HepG2 (cell line): ENCODE data around the gene PEAK3. TPM values are rescaled to one million over a fixed set of nuclear protein-coding genes. Genes with fewer than 3 reads are reported as not detected.

ENCODE experiments used
- ELF3 ChIP-seq: IDR thresholded peaks from 2 replicates; pipeline ENCODE4 v1.6.1; 2016; ENCODE audit warnings: missing genetic modification reagents, missing compliant biosample characterization
- GATAD1 ChIP-seq: IDR thresholded peaks from 2 replicates; pipeline ENCODE4 v1.6.1; 2016; ENCODE audit warnings: missing genetic modification reagents, missing compliant biosample characterization
- HNRNPUL1 ChIP-seq: fragments of 200-400 bp; formaldehyde crosslinking; IDR thresholded peaks from 2 replicates; pipeline ENCODE4 v1.6.1; 2017; ENCODE audit warnings: low read depth, mild to moderate bottlenecking, low read length, moderate library complexity
- KDM5B ChIP-seq: sonication (generic); formaldehyde crosslinking; IDR thresholded peaks from 2 replicates; pipeline ENCODE4 v1.4.0; 2020; ENCODE audit warnings: missing genetic modification reagents, mild to moderate bottlenecking, borderline replicate concordance
- NR2F6 ChIP-seq, 2 experiments: IDR thresholded peaks; 2 replicates each; pipeline ENCODE4 v1.6.1; 2016; ENCODE audit warnings: antibody characterized with exemption in 1 of 2, mild to moderate bottlenecking in 1 of 2
- PAF1 ChIP-seq: IDR thresholded peaks from 2 replicates; pipeline ENCODE4 v1.6.1; 2016; ENCODE audit warnings: missing genetic modification reagents, missing compliant biosample characterization
- RXRB ChIP-seq: IDR thresholded peaks from 2 replicates; pipeline ENCODE4 v1.6.1; 2016; ENCODE audit warnings: borderline replicate concordance, missing genetic modification reagents, missing compliant biosample characterization
- SIX4 ChIP-seq: sonication (generic); formaldehyde crosslinking; IDR thresholded peaks from 2 replicates; pipeline ENCODE4 v1.4.0; 2020; ENCODE audit warnings: missing genetic modification reagents
- SOX6 ChIP-seq, 2 experiments: fragments of 450-650 bp in 1 of 2; sonication (generic) in 1 of 2; formaldehyde crosslinking in 1 of 2; IDR thresholded peaks; 2 replicates each; pipeline versions ENCODE4 v1.4.0 to v1.6.1; 2017 to 2020; ENCODE audit warnings: antibody characterized with exemption in 1 of 2, mild to moderate bottlenecking in 1 of 2, missing genetic modification reagents in 1 of 2
- ZKSCAN1 ChIP-seq: fragments of 150-350 bp; IDR thresholded peaks from 2 replicates; pipeline ENCODE4 v1.6.1; 2014; ENCODE audit warnings: low read length
- ZNF556 ChIP-seq: sonication (generic); formaldehyde crosslinking; IDR thresholded peaks from 2 replicates; pipeline ENCODE4 v1.4.0; 2020; ENCODE audit warnings: mild to moderate bottlenecking, missing genetic modification reagents, borderline replicate concordance
- ZNF598 ChIP-seq: sonication (generic); formaldehyde crosslinking; IDR thresholded peaks from 2 replicates; pipeline ENCODE4 v1.5.1; 2020; ENCODE audit warnings: mild to moderate bottlenecking, missing genetic modification reagents, borderline replicate concordance
- ZSCAN9 ChIP-seq: IDR thresholded peaks from 2 replicates; pipeline ENCODE4 v1.6.1; 2016; ENCODE audit warnings: borderline replicate concordance
- polyA plus RNA-seq, 8 experiments: library from polyadenylated mRNA; depleted of rRNA in 3 of 8; stranded (reverse) in 7 of 8; unstranded in 1 of 8; fragments of >200 nt; fragmentation: Illumina TruSeq in 4 of 8; extraction: Trizol in 4 of 8; gene quantifications; 2 replicates each; pipeline versions ENCODE4 v1.2.1 to v1.2.3, GENCODE V29; 2011 to 2016; ENCODE audit warnings: low read depth in 4 of 8, missing spikeins in 1 of 8, mixed read lengths in 1 of 8; ENCODE audit not compliant: insufficient read depth in 1 of 8
- total RNA-seq, 5 experiments: library from RNA; depleted of rRNA; stranded (reverse); fragments of >200 nt; fragmentation: Illumina TruSeq; extraction: Trizol; gene quantifications; 2 replicates each; pipeline ENCODE4 v1.2.3, GENCODE V29; 2016; ENCODE audit warnings: low read depth in 1 of 5
- TF ChIP-seq, protein P1 (sequence below): sonication (generic); formaldehyde crosslinking; IDR thresholded peaks from 2 replicates; pipeline ENCODE4 v1.5.1; 2020; ENCODE audit warnings: mild to moderate bottlenecking, missing genetic modification reagents, moderate library complexity
- TF ChIP-seq, protein P2 (sequence below): sonication (generic); formaldehyde crosslinking; IDR thresholded peaks from 2 replicates; pipeline ENCODE4 v1.5.0; 2020; ENCODE audit warnings: mild to moderate bottlenecking, missing genetic modification reagents, moderate library complexity
- TF ChIP-seq, protein P3 (sequence below): sonication (generic); formaldehyde crosslinking; IDR thresholded peaks from 2 replicates; pipeline ENCODE4 v1.4.0; 2020; ENCODE audit warnings: mild to moderate bottlenecking, missing genetic modification reagents
- TF ChIP-seq, protein P4 (sequence below): IDR thresholded peaks from 2 replicates; pipeline ENCODE4 v1.6.1; 2016
- TF ChIP-seq, protein P5 (sequence below): sonication (generic); IDR thresholded peaks from 2 replicates; pipeline ENCODE4 v1.6.1; 2016; ENCODE audit warnings: low read depth, borderline replicate concordance

Gene PEAK3
- total and polyA plus RNA-seq, 2 of the 13 experiments (the other 11 are each of a cell fraction or from before 2014, with no cell fraction given): not detected

DNA sequence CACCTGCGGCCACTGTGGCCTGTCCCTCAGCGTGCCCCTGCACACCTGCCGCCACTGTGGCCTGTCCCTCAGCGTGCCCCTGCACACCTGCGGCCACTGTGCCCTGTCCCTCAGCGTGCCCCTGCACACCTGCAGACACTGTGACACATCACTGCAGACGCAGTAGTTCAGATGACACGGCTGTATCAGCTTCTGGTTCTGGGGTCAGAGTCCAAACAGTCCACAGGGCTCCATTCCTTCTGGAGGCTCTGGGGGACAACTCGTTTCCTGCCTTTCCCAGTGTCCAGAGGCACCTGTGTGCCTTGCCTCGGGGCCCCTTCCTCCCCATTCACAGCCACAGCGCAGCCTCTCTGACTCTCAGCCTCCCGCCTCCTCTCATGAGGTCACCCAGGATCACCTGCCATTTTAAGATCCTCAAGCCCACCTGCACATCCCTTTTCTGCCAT is 39.9 kb downstream of the PEAK3 start (continued):
- TF ChIP-seq, protein P1, sequence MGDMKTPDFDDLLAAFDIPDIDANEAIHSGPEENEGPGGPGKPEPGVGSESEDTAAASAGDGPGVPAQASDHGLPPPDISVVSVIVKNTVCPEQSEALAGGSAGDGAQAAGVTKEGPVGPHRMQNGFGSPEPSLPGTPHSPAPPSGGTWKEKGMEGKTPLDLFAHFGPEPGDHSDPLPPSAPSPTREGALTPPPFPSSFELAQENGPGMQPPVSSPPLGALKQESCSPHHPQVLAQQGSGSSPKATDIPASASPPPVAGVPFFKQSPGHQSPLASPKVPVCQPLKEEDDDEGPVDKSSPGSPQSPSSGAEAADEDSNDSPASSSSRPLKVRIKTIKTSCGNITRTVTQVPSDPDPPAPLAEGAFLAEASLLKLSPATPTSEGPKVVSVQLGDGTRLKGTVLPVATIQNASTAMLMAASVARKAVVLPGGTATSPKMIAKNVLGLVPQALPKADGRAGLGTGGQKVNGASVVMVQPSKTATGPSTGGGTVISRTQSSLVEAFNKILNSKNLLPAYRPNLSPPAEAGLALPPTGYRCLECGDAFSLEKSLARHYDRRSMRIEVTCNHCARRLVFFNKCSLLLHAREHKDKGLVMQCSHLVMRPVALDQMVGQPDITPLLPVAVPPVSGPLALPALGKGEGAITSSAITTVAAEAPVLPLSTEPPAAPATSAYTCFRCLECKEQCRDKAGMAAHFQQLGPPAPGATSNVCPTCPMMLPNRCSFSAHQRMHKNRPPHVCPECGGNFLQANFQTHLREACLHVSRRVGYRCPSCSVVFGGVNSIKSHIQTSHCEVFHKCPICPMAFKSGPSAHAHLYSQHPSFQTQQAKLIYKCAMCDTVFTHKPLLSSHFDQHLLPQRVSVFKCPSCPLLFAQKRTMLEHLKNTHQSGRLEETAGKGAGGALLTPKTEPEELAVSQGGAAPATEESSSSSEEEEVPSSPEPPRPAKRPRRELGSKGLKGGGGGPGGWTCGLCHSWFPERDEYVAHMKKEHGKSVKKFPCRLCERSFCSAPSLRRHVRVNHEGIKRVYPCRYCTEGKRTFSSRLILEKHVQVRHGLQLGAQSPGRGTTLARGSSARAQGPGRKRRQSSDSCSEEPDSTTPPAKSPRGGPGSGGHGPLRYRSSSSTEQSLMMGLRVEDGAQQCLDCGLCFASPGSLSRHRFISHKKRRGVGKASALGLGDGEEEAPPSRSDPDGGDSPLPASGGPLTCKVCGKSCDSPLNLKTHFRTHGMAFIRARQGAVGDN (CRISPR knock-in tag): peak; percentile 81
- TF ChIP-seq ZNF556 (CRISPR knock-in tag) (no peak), ZNF598 (CRISPR knock-in tag) (peak; percentile 61; the same call in 1 of the 2 replicates), ZSCAN9 (CRISPR knock-in tag) (0 out of 2 replicates have a peak, but pooled peaks have one; percentile 32), GATAD1 (CRISPR knock-in tag) (0 out of 2 replicates have a peak, but pooled peaks have one; percentile 30), KDM5B (CRISPR knock-in tag) (peak; percentile 48; the same call in 1 of the 2 replicates), ELF3 (peak; percentile 62; the same call in 1 of the 2 replicates), HNRNPUL1 (no peak), SIX4 (CRISPR knock-in tag) (0 out of 2 replicates have a peak, but pooled peaks have one; percentile 40), NR2F6 (IDR thresholded peaks at IDR 0.05) (no peak), NR2F6 (CRISPR knock-in tag; IDR thresholded peaks at IDR 0.05) (peak; percentile 63; the same call in 1 of the 2 replicates), ZKSCAN1 (no peak), PAF1 (no peak), RXRB (CRISPR knock-in tag) (peak; percentile 60), SOX6 (IDR thresholded peaks at IDR 0.05) (no peak), SOX6 (CRISPR knock-in tag; IDR thresholded peaks at IDR 0.05) (peak; percentile 53; the same call in 1 of the 2 replicates)
- TF ChIP-seq, protein P2, sequence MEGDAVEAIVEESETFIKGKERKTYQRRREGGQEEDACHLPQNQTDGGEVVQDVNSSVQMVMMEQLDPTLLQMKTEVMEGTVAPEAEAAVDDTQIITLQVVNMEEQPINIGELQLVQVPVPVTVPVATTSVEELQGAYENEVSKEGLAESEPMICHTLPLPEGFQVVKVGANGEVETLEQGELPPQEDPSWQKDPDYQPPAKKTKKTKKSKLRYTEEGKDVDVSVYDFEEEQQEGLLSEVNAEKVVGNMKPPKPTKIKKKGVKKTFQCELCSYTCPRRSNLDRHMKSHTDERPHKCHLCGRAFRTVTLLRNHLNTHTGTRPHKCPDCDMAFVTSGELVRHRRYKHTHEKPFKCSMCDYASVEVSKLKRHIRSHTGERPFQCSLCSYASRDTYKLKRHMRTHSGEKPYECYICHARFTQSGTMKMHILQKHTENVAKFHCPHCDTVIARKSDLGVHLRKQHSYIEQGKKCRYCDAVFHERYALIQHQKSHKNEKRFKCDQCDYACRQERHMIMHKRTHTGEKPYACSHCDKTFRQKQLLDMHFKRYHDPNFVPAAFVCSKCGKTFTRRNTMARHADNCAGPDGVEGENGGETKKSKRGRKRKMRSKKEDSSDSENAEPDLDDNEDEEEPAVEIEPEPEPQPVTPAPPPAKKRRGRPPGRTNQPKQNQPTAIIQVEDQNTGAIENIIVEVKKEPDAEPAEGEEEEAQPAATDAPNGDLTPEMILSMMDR (CRISPR knock-in tag): peak; percentile 31
- TF ChIP-seq, protein P3, sequence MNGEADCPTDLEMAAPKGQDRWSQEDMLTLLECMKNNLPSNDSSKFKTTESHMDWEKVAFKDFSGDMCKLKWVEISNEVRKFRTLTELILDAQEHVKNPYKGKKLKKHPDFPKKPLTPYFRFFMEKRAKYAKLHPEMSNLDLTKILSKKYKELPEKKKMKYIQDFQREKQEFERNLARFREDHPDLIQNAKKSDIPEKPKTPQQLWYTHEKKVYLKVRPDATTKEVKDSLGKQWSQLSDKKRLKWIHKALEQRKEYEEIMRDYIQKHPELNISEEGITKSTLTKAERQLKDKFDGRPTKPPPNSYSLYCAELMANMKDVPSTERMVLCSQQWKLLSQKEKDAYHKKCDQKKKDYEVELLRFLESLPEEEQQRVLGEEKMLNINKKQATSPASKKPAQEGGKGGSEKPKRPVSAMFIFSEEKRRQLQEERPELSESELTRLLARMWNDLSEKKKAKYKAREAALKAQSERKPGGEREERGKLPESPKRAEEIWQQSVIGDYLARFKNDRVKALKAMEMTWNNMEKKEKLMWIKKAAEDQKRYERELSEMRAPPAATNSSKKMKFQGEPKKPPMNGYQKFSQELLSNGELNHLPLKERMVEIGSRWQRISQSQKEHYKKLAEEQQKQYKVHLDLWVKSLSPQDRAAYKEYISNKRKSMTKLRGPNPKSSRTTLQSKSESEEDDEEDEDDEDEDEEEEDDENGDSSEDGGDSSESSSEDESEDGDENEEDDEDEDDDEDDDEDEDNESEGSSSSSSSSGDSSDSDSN (CRISPR knock-in tag): peak; percentile 56; the same call in 1 of the 2 replicates
- TF ChIP-seq, protein P4, sequence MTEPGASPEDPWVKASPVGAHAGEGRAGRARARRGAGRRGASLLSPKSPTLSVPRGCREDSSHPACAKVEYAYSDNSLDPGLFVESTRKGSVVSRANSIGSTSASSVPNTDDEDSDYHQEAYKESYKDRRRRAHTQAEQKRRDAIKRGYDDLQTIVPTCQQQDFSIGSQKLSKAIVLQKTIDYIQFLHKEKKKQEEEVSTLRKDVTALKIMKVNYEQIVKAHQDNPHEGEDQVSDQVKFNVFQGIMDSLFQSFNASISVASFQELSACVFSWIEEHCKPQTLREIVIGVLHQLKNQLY (CRISPR knock-in tag): 0 out of 2 replicates have a peak, but pooled peaks have one; percentile 27
- TF ChIP-seq, protein P5, sequence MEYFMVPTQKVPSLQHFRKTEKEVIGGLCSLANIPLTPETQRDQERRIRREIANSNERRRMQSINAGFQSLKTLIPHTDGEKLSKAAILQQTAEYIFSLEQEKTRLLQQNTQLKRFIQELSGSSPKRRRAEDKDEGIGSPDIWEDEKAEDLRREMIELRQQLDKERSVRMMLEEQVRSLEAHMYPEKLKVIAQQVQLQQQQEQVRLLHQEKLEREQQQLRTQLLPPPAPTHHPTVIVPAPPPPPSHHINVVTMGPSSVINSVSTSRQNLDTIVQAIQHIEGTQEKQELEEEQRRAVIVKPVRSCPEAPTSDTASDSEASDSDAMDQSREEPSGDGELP: peak; percentile 24; the same call in 1 of the 2 replicates
